ENCODE measurements around the gene SYT7. TPM values are rescaled to one million over a fixed set of nuclear protein-coding genes. Genes with fewer than 3 reads are reported as not detected.

Gene SYT7
- total RNA-seq, 4 donors from 2014 or later: 1.3 to 4.2 (median 1.8) TPM

- DNase-seq (ENCODE audit: extremely low spot score): no peak
- Histone ChIP-seq H3K27me3 (no peaks in the 10 kb centered on the region), H3K27ac (replicated peaks in 1 of 4) (no peak overlapping the region), H3K9me3 (no peaks in the 10 kb centered on the region), H3K4me3 (no peak overlapping the region), H3K4me1 (peaks cover 0 to 2% (median 0%) of the 10 kb centered on the region in 4 donors), H3K36me3 (no peaks in the 10 kb centered on the region)
- intact Hi-C loops (cut with DNase I): no loop called here
- 73% methylated on average over 7 of the region's 9 CpGs for WGBS
- TF ChIP-seq, protein P1, sequence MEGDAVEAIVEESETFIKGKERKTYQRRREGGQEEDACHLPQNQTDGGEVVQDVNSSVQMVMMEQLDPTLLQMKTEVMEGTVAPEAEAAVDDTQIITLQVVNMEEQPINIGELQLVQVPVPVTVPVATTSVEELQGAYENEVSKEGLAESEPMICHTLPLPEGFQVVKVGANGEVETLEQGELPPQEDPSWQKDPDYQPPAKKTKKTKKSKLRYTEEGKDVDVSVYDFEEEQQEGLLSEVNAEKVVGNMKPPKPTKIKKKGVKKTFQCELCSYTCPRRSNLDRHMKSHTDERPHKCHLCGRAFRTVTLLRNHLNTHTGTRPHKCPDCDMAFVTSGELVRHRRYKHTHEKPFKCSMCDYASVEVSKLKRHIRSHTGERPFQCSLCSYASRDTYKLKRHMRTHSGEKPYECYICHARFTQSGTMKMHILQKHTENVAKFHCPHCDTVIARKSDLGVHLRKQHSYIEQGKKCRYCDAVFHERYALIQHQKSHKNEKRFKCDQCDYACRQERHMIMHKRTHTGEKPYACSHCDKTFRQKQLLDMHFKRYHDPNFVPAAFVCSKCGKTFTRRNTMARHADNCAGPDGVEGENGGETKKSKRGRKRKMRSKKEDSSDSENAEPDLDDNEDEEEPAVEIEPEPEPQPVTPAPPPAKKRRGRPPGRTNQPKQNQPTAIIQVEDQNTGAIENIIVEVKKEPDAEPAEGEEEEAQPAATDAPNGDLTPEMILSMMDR (IDR thresholded peaks at IDR 0.05): no peak
- TF ChIP-seq POLR2AphosphoS5 (IDR thresholded peaks at IDR 0.05) (no peak), EP300 (IDR thresholded peaks at IDR 0.05) (no peak), POLR2A (IDR thresholded peaks at IDR 0.05; ENCODE audit: low read depth) (no peak)
Observed at GRCh38 chr11:61497876-61498275, 83.0 kb downstream of the SYT7 start.

GRCh38 chr11:61497473-61497872 is 83.4 kb downstream of the SYT7 start:
- 93% methylated on average over 2 of the region's 2 CpGs for WGBS
- no peaks in the 10 kb centered on the region for H3K36me3 ChIP-seq
- H3K27me3 ChIP-seq: no peaks in the 10 kb centered on the region
- intact Hi-C loops (cut with DNase I): no loop called here
- no peak for TF ChIP-seq POLR2AphosphoS5 (IDR thresholded peaks at IDR 0.05)
- TF ChIP-seq, protein P1 (IDR thresholded peaks at IDR 0.05): no peak
- no peak for TF ChIP-seq POLR2A (IDR thresholded peaks at IDR 0.05; ENCODE audit: low read depth)
- no peak for TF ChIP-seq EP300 (IDR thresholded peaks at IDR 0.05)
- H3K9me3 ChIP-seq: no peaks in the 10 kb centered on the region
- DNase-seq (ENCODE audit: extremely low spot score): no peak
- H3K27ac ChIP-seq (replicated peaks in 1 of 4): no peak overlapping the region
- peaks cover 0 to 2% (median 0%) of the 10 kb centered on the region in 4 donors for H3K4me1 ChIP-seq
- H3K4me3 ChIP-seq: no peak overlapping the region

GRCh38 chr11:61496602-61497400 is 84.1 kb downstream of the SYT7 start:
- Histone ChIP-seq H3K27me3 (no peaks in the 10 kb centered on the region), H3K9me3 (no peaks in the 10 kb centered on the region), H3K27ac (replicated peaks in 1 of 4) (no peak overlapping the region), H3K4me1 (peaks cover 0 to 2% (median 0%) of the 10 kb centered on the region in 4 donors), H3K36me3 (no peaks in the 10 kb centered on the region), H3K4me3 (no peak overlapping the region)
- intact Hi-C loops (cut with DNase I): no loop called here
- no peak for TF ChIP-seq EP300 (IDR thresholded peaks at IDR 0.05)
- TF ChIP-seq POLR2AphosphoS5 (IDR thresholded peaks at IDR 0.05): no peak
- TF ChIP-seq, protein P1 (IDR thresholded peaks at IDR 0.05): no peak
- TF ChIP-seq POLR2A (IDR thresholded peaks at IDR 0.05; ENCODE audit: low read depth): no peak
- DNase-seq (ENCODE audit: extremely low spot score): no peak
- 93% methylated on average over 15 of the region's 15 CpGs for WGBS

- Histone ChIP-seq H3K27ac (replicated peaks in 1 of 4) (no peak overlapping the region), H3K36me3 (no peaks in the 10 kb centered on the region), H3K4me1 (peaks cover 2 to 5% (median 3%) of the 10 kb centered on the region in 4 donors), H3K4me3 (no peak overlapping the region), H3K27me3 (no peaks in the 10 kb centered on the region), H3K9me3 (no peaks in the 10 kb centered on the region)
- DNase-seq (ENCODE audit: extremely low spot score): no peak
- 61% methylated on average over 17 of the region's 26 CpGs for WGBS
- no peak for TF ChIP-seq POLR2AphosphoS5 (IDR thresholded peaks at IDR 0.05)
- TF ChIP-seq, protein P1 (IDR thresholded peaks at IDR 0.05): no peak
- no peak for TF ChIP-seq POLR2A (IDR thresholded peaks at IDR 0.05; ENCODE audit: low read depth)
- TF ChIP-seq EP300 (IDR thresholded peaks at IDR 0.05): no peak
- intact Hi-C loops (cut with DNase I): no loop called here
Observed at GRCh38 chr11:61495801-61496601, 84.9 kb downstream of the SYT7 start.

Measured in esophagus muscularis mucosa (tissue), 4 donors.